ENCODE measurements around the gene TUBA1B.

DNA sequence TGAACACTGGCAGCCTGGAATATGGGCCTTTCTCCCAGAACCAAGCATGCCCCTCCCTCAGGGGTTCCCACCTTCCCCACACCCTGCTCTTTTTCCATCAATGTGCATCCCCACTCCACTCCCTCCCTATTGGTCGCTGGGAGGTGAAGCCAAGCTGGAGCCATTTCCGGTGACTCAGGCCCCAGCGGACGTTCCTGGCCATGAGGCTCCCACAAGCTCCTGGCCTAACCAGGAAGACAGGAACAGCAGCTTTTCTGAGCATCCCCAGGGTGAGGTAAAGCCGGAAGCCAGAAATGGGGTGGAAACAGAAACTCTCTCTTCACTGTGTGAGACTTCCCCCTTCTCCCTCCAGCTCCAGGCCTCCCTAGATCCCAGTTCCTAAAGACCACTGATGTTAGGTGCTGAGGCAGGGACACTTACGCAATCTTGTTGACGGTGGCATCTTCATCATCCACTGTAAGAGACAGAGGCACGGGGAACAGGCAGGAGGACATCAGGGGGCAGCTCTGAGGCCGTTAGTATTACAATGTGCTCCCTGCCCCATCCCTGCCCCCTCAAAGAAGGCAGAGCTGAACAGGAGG lies 25.6 kb downstream of the TUBA1B start:
- TF ChIP-seq, protein P1, sequence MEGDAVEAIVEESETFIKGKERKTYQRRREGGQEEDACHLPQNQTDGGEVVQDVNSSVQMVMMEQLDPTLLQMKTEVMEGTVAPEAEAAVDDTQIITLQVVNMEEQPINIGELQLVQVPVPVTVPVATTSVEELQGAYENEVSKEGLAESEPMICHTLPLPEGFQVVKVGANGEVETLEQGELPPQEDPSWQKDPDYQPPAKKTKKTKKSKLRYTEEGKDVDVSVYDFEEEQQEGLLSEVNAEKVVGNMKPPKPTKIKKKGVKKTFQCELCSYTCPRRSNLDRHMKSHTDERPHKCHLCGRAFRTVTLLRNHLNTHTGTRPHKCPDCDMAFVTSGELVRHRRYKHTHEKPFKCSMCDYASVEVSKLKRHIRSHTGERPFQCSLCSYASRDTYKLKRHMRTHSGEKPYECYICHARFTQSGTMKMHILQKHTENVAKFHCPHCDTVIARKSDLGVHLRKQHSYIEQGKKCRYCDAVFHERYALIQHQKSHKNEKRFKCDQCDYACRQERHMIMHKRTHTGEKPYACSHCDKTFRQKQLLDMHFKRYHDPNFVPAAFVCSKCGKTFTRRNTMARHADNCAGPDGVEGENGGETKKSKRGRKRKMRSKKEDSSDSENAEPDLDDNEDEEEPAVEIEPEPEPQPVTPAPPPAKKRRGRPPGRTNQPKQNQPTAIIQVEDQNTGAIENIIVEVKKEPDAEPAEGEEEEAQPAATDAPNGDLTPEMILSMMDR (conservative IDR thresholded peaks at IDR 0.05; ENCODE audit: low read depth, low read length), result no peak
- TF ChIP-seq EZH2 (IDR thresholded peaks at IDR 0.05; ENCODE audit: borderline replicate concordance, low read depth, low read length, poor library complexity, severe bottlenecking), result no peak
